Measurements from ENCODE around the gene BTNL9.

- TF ChIP-seq ZNF20 (CRISPR knock-in tag; IDR thresholded peaks at IDR 0.05) (no peak), CTCF (CRISPR knock-in tag; IDR thresholded peaks at IDR 0.05) (no peak), ZFP37 (CRISPR knock-in tag; IDR thresholded peaks at IDR 0.05; ENCODE audit: borderline replicate concordance) (no peak), FOXK2 (IDR thresholded peaks at IDR 0.05) (no peak)
These were observed 52.4 kb downstream of the BTNL9 start for GRCh38 chr5:181092428-181092827.
